ENCODE data around the gene XXYLT1.

The XXYLT1 gene

GRCh38 chr3:195086341-195086740 lies 184.6 kb downstream of the XXYLT1 start:
- no peak overlapping the region for H3K27ac ChIP-seq
- H3K9ac ChIP-seq = no peak overlapping the region
- H3K27me3 ChIP-seq (ENCODE audit: insufficient read depth, low read depth) = no peaks in the 10 kb centered on the region
- no peak overlapping the region for H3K4me3 ChIP-seq (IDR thresholded peaks at IDR 0.05; ENCODE audit: insufficient read depth, low read depth, low read length)
- no peak overlapping the region for H3K4me2 ChIP-seq
- no peaks in the 10 kb centered on the region for H3K36me3 ChIP-seq (ENCODE audit: insufficient read depth)
- no peaks in the 10 kb centered on the region for H4K20me1 ChIP-seq (ENCODE audit: insufficient read depth)
- no peak overlapping the region for H2AFZ ChIP-seq (ENCODE audit: low read depth)
- TF ChIP-seq CTCF (conservative IDR thresholded peaks at IDR 0.05; ENCODE audit: low read depth, low read length) = no peak
- H3K79me2 ChIP-seq (ENCODE audit: insufficient read depth, low read depth) = no peaks in the 10 kb centered on the region
- no peaks in the 10 kb centered on the region for H3K4me1 ChIP-seq (ENCODE audit: low read depth, poor library complexity, severe bottlenecking)

GRCh38 chr3:195085356-195086130 lies 185.4 kb downstream of the XXYLT1 start:
- no peaks in the 10 kb centered on the region for H3K79me2 ChIP-seq (ENCODE audit: insufficient read depth, low read depth)
- H3K36me3 ChIP-seq (ENCODE audit: insufficient read depth) = no peaks in the 10 kb centered on the region
- H3K27me3 ChIP-seq (ENCODE audit: insufficient read depth, low read depth) = no peaks in the 10 kb centered on the region
- no peak overlapping the region for H2AFZ ChIP-seq (ENCODE audit: low read depth)
- H3K9ac ChIP-seq = no peak overlapping the region
- H3K4me2 ChIP-seq = no peak overlapping the region
- no peaks in the 10 kb centered on the region for H3K4me1 ChIP-seq (ENCODE audit: low read depth, poor library complexity, severe bottlenecking)
- H3K27ac ChIP-seq = no peak overlapping the region
- TF ChIP-seq CTCF (conservative IDR thresholded peaks at IDR 0.05; ENCODE audit: low read depth, low read length) = no peak
- no peak overlapping the region for H3K4me3 ChIP-seq (IDR thresholded peaks at IDR 0.05; ENCODE audit: insufficient read depth, low read depth, low read length)
- H4K20me1 ChIP-seq (ENCODE audit: insufficient read depth) = no peaks in the 10 kb centered on the region

DNA sequence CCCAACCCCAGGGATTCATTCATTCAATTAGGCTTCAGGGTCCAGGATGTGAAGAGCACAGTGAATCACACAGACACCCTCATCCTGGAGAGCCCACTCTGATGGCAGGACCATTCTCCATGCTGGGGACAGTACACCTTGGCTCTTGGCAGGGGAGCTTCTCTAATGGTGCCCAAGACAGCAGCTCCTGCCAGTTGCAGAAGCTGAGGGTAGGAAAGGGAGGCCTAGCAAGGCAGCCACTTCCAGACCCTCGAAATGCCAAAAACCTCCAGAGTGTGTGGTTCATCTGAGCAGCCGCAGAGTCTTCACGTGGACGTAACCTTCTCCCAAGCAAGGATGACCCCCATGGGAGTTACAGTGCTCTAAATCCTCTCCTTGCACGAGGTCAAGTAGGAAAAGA lies 186.2 kb downstream of the XXYLT1 start:
- Histone ChIP-seq H3K4me1 (ENCODE audit: low read depth, poor library complexity, severe bottlenecking) (no peaks in the 10 kb centered on the region), H3K27ac (no peak overlapping the region), H2AFZ (ENCODE audit: low read depth) (no peak overlapping the region), H3K4me3 (IDR thresholded peaks at IDR 0.05; ENCODE audit: insufficient read depth, low read depth, low read length) (no peak overlapping the region), H4K20me1 (ENCODE audit: insufficient read depth) (no peaks in the 10 kb centered on the region), H3K79me2 (ENCODE audit: insufficient read depth, low read depth) (no peaks in the 10 kb centered on the region), H3K36me3 (ENCODE audit: insufficient read depth) (no peaks in the 10 kb centered on the region), H3K27me3 (ENCODE audit: insufficient read depth, low read depth) (no peaks in the 10 kb centered on the region), H3K4me2 (no peak overlapping the region), H3K9ac (no peak overlapping the region)
- TF ChIP-seq CTCF (conservative IDR thresholded peaks at IDR 0.05; ENCODE audit: low read depth, low read length) = no peak

DNA sequence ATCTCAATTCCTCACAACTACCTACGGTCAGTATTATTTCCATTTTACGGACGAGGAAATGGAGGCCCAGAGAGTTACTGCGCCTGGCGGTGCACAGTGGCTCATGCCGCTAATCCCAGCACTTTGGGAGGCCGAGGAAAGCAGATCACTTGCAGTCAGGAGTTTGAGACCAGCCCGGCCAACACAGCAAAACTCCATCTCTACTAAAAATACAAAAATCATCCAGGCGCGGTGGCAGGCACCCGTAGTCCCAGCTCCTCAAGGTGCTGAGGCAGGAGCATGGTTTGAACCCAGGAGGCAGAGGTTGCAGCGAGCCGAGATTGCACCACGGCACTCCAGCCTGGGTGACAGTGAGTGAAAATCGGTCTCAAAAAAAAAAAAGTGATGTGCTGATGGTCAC lies 187.3 kb downstream of the XXYLT1 start:
- H2AFZ ChIP-seq (ENCODE audit: low read depth) = no peak overlapping the region
- no peaks in the 10 kb centered on the region for H3K79me2 ChIP-seq (ENCODE audit: insufficient read depth, low read depth)
- no peaks in the 10 kb centered on the region for H3K4me1 ChIP-seq (ENCODE audit: low read depth, poor library complexity, severe bottlenecking)
- H3K4me3 ChIP-seq (IDR thresholded peaks at IDR 0.05; ENCODE audit: insufficient read depth, low read depth, low read length) = no peak overlapping the region
- no peak overlapping the region for H3K27ac ChIP-seq
- no peak for TF ChIP-seq CTCF (conservative IDR thresholded peaks at IDR 0.05; ENCODE audit: low read depth, low read length)
- H3K4me2 ChIP-seq = no peak overlapping the region
- no peak overlapping the region for H3K9ac ChIP-seq
- no peaks in the 10 kb centered on the region for H4K20me1 ChIP-seq (ENCODE audit: insufficient read depth)
- no peaks in the 10 kb centered on the region for H3K27me3 ChIP-seq (ENCODE audit: insufficient read depth, low read depth)
- H3K36me3 ChIP-seq (ENCODE audit: insufficient read depth) = no peaks in the 10 kb centered on the region
